Superior temporal gyrus (tissue), 1 donor: ENCODE results near the gene PARD3B.
"Not testable (repeated sequence)": the region's sequence is repeated elsewhere in the genome, so short reads cannot be mapped to it uniquely, and the experiment has no call there.

Source experiments
- DNase-seq: peaks from one replicate; pipeline ENCODE4 v3.0.0-alpha.2; 2016; ENCODE audit errors: extremely low spot score

PARD3B gene

DNA sequence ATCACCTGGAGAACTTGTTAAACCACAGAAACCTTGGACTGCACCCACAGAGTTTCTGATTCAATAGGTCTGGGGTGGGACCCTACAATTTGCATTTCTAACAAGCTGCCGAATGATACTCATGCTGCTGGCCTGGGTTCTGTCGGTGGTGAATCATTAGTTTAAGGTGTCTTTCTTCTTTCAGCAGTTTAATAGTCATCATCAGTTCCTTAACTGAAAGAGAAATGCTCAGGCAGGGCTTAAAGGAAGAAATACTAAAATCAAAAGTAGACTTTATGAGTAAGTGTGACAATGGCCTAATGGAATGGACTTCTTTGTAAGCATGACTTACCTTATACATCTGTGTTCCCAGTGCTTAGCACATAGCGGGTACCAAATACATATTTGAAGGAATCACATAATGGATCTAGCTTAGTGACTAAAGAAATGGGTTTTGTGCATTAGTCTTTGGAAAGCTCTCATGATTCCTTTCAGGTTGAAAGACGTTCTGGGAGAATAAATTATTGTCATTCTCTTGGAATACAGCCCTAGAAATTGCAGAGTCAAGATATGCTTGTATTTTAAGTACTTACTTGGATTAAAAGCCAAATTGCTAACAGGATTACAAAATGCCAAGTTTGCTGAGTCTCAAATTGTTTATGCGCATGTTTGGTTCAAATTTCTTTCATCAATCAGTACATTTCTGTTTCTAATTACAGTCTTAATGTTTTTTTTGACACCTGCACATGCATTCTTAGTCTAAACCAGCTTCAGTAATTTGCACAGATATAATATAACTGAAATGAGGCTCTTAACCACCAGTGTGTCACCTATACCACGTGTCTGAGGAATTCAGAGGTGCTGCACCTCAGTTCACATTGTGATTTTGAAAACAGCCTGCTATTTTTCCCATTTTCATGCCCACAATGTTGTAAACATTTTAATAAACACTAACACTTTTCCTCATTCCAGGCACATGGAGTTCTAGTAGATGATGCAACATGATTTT is 916.7 kb downstream of the PARD3B start:
- DNase-seq = no peak

GRCh38 chr2:205462681-205463345 is 917.5 kb downstream of the PARD3B start:
- no peak for DNase-seq

DNA sequence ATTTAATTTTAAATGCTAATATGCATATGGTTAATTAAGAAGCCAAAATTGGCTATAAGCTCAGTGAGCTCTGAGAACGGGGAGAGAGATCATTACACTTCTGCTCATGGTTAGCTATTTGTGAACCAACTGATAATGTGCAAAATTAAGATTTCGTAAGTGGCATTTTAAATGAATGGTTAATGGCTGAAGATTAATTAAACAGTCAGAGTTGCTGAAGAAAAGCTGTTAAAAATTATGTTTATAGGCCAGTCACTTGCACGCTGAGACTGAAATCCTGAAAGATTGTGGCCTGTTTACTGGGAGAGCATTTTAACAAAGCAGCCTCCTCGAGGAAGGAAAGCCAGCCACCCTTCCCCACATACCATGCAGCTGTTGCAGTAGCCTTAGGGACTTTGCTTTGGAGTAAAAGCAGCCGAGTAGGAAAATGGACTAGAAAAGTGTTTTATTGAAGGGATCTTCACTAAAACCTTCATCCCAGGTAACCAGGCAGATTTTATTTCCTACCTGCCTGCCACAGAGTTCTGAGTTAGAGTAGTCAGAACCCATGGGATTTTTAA is 918.3 kb downstream of the PARD3B start:
- DNase-seq = no peak

GRCh38 chr2:205464681-205465080 is 919.4 kb downstream of the PARD3B start:
- no peak for DNase-seq

- DNase-seq = no peak
These were observed 920.5 kb downstream of the PARD3B start for GRCh38 chr2:205465791-205466190.

DNA sequence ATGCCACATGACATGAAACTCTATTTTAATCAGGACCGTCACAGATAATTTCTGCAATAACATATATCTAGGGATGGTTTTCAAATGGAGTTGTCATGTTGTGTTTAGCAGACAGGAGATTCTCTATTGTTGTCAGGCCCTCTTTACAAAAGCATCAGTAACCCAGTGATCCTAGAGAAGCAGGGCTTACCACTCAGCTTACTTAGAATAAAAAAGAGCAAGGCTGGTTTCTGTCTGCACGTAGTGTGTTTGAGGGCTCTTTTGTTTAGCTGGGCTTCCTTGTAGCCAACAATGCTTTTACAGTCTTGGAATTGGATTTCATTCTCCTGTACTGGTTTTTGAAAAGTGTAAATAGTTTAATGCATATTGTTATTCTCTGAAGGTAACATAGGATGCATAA is 926.5 kb downstream of the PARD3B start:
- no peak for DNase-seq

- no peak for DNase-seq
These were observed 928.5 kb downstream of the PARD3B start for GRCh38 chr2:205473791-205474190.

DNA sequence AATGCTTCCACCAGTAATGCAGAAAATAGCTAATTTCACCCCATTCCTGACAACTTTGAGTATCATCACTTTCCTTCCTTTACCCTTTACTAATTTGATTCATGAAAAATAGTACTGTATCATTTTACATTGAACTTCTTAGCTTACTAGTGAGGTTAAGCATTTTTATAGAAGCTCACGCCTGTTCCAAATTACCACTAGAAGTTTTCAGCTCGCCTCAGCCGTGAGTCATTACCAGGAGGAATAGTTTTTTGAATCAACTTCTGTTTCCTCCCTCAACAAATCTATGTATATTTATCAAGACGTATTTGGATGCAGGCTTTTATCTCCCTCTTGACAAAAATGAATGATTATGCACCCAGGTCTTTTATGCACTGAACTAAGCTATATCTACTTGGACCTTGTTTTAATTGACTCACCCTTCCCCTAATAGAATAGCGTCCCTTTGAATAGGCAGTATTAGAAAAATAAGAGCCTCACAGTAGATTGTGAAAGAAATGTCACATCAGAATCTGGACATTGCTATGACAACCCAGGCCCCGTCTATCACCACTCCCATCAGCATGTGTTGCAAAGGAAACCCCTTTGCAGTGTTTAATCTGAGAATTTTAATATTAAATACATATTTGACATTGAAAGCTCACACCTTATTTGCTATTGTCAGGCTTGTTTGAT is 929.6 kb downstream of the PARD3B start:
- no peak for DNase-seq

DNA sequence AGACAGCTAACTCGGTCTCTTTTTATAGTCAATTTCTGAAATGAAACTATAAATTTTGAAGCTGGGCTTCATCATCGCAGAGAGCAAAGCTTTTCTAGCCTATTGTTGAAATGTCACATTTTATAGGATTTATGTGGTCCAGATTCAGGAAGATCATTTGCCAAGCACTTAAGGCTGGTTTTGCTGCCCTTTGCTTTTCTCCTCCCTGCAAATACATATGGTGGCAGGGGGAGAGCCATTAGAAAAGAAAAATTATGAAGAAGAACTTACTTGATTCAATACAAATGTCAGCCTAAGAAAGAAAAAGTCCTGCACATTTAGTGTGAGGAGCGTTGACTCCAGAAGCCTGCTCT is 930.1 kb downstream of the PARD3B start:
- no peak for DNase-seq

- DNase-seq = no peak
These were observed 931.9 kb downstream of the PARD3B start for GRCh38 chr2:205477016-205477705.

DNA sequence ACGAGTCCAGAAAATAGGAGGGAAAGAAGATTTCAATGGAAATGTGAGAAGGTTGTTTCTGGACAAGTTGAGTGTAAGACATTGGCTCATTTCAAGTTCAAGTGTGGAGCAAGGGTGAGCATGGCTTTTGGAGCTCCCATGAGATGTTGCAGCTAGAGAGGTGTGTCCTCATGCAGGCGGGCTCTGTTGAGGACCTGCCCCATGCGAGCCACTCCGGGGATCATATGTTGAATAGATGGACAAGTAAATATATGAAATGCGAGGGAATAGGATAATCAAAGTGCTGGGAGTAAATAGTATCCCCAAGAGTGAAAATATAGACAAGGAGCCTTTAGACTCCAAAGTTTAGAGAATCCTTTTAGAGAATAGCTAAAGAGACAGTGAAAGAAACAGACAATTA is 936.6 kb downstream of the PARD3B start:
- DNase-seq = no peak

DNA sequence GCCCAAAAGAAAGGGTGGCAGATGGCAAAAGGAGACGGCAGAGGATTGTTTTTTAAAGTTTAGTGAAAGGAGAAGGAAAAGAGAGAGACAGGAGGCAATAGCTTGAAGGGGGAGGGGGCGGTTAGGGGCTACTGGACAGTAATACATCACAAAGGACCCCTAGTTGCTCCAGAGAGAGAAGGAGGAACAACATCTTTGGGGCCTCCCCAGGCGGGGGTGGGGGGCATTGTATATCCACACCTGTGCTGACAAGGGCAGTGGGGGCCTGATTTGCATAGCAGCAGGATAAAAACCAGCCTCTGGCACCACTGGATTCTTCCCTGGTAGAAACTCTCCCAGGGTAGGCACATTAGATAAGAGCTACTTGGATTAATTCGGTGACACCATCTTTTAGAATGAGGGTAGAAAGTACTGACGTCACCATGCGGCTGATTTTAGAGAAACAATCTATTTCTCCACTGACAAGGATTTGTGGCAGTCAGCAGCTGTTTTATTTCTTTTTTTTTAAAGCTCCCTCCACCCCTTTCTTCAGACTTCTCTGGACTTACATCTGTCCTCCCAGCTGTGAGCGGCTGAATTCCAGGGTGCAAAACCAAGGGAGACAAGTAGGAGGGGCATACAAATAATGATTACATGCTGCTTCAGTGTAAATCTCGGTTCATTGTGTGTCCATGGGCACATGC is 937.3 kb downstream of the PARD3B start:
- no peak for DNase-seq

DNA sequence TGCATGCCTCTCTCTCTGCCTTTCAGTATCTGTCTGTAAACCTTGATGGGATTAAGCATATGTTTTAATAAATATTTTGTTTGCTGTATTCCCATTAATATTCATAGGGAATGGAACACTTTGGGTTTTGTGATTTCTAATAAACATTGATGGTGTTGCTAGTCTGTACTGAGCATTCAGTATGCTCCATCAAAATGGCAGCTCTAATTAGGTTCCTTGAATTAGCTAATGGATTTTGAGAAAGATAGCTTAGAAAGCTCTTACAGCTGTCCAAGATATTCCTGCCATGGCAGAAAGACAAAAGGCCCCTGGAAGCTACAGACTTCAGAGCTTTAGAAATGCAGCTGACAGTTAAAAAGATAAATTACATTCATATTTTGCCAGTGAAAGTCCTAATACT is 937.8 kb downstream of the PARD3B start:
- DNase-seq = no peak

GRCh38 chr2:205484215-205484614 is 938.9 kb downstream of the PARD3B start:
- DNase-seq = no peak

DNA sequence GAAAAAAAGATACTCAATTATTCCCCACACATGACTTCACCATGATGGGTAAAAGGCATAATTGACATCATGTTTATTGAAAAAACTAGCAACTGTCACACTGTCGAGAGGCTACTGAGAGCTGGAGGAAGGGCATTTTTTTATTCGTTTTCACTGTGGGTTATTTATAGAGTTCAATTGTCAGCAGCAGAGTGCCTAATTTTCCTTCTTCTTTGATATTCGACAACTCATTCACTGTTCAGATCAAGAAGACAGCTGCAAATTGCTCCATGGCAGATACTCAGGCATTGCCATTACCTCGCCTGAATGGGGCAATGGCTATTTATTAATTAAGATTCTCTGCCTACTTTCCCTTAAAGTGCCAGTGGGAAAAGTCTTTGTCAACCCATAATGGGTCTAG is 939.5 kb downstream of the PARD3B start:
- DNase-seq = no peak

DNA sequence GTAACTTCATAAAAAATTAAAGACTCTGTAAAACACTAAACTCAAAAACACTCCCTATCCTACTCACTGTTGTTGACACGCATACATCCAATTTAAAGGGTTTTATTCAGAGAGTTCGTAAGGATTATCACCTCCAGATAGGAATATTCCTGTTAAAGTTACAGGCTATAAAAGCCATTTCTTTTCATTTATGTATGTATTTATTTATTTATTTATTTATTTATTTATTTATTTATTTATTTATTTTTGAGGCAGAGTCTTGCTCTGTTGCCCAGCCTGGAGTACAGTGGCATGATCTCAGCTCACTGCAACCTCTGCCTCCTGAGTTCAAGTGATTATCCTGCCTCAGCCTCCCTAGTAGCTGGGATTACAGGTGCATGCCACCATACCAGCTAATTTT is 948.3 kb downstream of the PARD3B start:
- DNase-seq = not testable (repeated sequence)

GRCh38 chr2:205494537-205495235 is 949.4 kb downstream of the PARD3B start:
- no peak for DNase-seq

GRCh38 chr2:205495819-205496218 is 950.5 kb downstream of the PARD3B start:
- no peak for DNase-seq

GRCh38 chr2:205496370-205496769 is 951.1 kb downstream of the PARD3B start:
- no peak for DNase-seq

DNA sequence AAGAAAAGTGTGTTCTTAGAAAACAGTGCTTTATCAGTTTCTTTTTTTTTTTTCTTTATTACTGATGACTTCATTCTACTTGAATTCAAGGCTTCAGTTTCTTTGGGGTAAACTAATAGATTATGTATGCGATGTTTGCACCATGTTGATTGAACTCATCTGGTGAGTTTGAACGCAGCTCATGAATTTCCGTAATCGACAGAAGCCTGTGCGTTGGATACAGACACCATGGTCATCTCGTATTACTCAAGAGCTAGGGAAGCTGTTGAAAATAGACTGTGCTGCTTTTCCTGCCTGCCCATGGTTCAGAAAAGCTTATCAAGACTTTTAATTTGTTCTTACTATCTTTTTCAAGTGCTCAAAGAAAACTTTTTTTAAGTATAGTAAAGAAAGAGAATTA is 951.5 kb downstream of the PARD3B start:
- no peak for DNase-seq
